GM13976 (cell line): ENCODE data around the gene IKZF1.

Experiments
- DNase-seq: peaks from one replicate; pipeline ENCODE4 v3.0.0; 2012; ENCODE audit warnings: low spot score
- in situ Hi-C: fragments of 300-500 bp; cut with MboI; formaldehyde crosslinking; loops from one replicate; pipeline ENCODE4 v1.12.0; 2022; ENCODE audit warnings: low sequenced_read_pairs, mixed read lengths, inconsistent platforms; ENCODE audit not compliant: unreplicated experiment
- TF ChIP-seq, protein P1 (sequence below): IDR thresholded peaks from 2 replicates; pipeline ENCODE4 v1.5.1; 2012; ENCODE audit warnings: borderline replicate concordance, mild to moderate bottlenecking; ENCODE audit not compliant: insufficient read depth; ENCODE audit errors: extremely low read depth, missing control alignments, control extremely low read depth

Gene IKZF1

DNA sequence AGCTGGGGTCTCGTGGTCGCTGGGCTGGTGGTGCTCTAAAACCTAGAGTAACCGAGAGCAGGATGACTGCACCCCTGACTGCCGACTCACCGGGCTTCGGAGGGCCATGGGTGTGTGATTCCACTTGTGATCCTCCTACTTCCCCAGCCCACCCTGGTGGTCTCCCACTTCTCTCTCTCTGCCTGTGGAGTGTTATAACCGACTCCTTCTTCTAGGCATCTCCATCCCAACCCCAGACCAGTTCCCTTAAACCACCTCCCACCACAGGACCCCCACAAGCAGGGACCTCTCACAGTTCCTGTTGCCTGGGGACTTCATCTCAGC, 52.4 kb downstream of the IKZF1 start:
- TF ChIP-seq, protein P1, sequence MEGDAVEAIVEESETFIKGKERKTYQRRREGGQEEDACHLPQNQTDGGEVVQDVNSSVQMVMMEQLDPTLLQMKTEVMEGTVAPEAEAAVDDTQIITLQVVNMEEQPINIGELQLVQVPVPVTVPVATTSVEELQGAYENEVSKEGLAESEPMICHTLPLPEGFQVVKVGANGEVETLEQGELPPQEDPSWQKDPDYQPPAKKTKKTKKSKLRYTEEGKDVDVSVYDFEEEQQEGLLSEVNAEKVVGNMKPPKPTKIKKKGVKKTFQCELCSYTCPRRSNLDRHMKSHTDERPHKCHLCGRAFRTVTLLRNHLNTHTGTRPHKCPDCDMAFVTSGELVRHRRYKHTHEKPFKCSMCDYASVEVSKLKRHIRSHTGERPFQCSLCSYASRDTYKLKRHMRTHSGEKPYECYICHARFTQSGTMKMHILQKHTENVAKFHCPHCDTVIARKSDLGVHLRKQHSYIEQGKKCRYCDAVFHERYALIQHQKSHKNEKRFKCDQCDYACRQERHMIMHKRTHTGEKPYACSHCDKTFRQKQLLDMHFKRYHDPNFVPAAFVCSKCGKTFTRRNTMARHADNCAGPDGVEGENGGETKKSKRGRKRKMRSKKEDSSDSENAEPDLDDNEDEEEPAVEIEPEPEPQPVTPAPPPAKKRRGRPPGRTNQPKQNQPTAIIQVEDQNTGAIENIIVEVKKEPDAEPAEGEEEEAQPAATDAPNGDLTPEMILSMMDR, result no peak

DNA sequence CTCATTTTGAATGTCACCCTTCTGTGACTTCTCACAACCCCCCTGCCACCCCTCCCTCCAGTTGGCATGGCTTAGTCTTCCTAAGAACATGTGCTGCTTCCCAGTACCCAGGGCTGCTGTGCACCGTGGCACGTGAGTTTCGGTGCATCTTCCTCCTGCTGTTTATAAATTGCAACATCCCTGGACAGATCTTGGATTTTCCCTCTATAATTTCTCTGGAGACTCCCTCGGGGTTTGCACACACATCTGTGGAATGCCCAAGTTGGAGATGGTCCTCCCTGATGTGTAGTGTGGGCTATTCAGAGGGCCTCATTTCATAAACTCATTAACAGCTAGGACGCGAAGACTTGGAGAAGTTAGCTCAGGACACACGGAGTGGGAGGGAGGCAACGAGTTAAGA, 52.9 kb downstream of the IKZF1 start:
- DNase-seq, result no peak
- TF ChIP-seq, protein P1, result no peak
- in situ Hi-C loops, result no loop called here

More for the DNA sequence above, 52.4 kb downstream of the IKZF1 start:
- DNase-seq, result no peak
- in situ Hi-C loops, result no loop called here

DNA sequence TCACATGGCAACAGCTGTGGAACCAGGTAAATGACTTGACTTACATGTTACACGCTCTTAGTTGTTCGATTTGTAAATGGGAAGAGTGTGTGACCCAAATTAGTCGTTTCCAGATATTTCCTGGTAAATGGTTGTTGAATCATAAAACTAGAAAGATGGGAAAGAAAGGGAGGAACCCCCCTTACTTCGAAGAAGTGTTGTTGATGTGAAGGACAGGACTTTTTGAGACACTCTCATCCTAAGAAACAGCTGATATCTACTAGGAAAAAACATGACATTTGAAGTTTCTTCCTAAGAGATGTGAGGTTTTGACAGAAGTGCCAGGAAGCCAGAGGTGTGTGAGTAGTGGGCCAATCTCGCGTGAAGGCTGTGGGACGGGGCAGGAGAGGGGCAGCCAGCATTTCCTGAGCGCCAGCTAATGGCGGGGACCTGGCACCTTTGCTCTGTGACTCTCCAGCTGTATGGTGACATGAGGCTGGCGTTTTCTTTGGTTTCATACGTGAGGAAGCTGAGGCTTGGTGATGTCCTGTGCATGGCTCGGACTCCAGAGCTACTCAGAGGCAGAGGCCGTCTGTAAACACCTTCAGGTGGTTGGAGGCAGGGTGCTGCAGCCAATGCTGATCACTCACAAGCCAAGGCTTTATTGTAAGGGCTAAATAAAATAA, 53.7 kb downstream of the IKZF1 start:
- TF ChIP-seq, protein P1, result no peak
- in situ Hi-C loops, result no loop called here
- DNase-seq, result no peak

DNA sequence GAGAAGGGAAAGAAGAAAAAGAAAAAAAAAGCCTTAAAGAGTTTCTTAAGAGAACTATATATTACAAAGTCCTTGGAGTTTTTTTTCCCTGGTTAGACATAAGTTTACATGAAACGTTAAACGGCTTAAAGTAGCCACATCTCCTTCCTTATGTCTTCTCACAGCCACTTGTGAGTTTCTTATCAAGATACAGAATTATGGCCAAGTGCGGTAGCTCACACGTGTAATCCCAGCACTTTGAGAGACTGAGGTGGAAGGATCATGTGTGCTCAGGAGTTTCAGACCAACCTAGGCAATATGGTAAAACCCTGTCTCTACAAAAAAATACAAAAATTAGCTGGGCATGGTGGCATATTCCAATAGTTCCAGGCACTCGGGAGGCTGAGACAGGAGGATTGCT, 54.3 kb downstream of the IKZF1 start:
- TF ChIP-seq, protein P1, result no peak
- DNase-seq, result no peak
- in situ Hi-C loops, result no loop called here

DNA sequence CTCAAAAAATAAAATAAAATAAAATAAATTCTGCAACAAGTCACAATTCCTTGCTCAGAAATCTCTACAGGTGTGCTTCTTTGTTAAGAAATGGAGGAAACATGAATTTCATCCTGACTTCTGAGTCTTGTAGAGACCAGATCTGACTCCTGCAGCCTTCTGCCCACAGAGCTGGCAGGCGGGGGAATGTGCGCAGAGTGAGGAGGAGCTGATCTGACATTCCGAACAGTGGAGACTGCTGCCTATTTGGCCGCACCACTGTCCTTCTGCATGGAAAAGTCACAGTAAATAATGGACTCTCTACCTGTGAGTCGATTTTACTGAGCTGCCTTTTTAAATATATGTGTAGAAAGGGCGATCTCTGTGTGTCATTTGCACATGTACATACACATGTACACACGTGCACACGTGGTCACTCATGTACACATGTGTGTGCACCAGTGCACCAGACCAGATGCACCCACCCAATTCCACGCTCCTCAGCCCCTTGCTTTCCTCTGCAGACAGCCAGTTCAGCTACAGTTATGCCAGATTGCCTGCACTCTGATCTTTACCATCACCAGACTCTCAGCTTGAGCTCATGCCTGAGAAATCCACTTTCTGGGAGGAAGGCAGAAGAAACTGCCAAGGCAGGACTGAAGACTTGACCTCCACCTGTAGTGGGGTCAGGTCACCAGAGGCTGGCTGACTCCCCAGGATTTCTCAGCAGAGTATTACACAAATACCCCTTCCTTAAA, 54.9 kb downstream of the IKZF1 start:
- in situ Hi-C loops, result no loop called here

DNA sequence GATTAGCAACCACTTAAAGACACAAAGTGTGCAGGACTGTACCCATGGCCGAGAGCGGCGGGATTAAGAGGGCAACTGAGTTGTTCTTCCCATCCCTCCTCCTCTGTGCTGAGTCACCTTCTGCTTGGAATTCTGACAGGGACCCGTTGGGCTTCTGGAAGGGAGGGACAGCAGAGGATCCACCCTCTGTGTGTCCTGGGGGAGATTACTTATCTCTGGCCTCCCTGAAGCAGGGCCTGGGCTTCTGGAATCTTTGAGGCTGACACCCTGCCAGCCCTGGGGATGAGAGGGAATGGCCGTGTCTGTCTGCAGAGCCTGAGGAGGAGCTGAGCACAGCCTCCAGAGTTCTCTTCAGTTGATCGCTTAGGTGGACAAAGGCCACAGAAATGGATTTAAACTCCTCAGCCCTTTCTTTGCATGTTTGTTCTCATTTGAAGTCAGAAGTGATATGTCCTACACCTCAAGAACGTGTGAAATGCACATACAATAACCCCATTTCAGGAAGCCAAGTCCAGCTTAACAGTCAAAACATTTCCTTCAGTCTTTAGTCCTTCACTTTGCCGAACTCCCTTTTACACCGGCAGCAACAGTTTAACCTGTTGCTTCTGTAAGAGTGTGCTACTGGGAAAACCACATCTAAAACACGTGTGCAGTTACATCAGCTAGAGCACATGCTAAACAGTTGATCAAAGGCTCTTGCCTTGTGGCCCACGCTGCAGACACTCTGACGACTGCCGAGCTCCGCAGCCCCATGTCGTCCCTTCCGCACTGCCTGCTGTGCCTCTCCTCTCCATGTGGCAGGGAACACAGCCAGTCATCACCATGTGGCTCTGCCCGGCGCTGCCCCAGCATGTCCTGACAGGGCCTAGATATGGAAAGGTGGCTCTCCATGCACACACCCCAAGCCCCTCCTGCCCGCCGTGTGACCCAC, 55.7 kb downstream of the IKZF1 start:
- in situ Hi-C loops, result no loop called here
- TF ChIP-seq, protein P1, result no peak
- DNase-seq, result no peak

More for the DNA sequence above, 54.9 kb downstream of the IKZF1 start:
- no peak for DNase-seq
- TF ChIP-seq, protein P1, result no peak
